ENCODE data around the gene NFILZ.
A peak's percentile ranks its signal among the peaks of the same experiment; 100 is the strongest.

Gene NFILZ

GRCh38 chr19:8655340-8655709, 24.9 kb downstream of the NFILZ start:
- no peaks in the 10 kb centered on the region for H3K27me3 ChIP-seq (ENCODE audit: insufficient read depth, low read length, poor library complexity, severe bottlenecking)
- H4K20me1 ChIP-seq (ENCODE audit: insufficient read depth, low read length, poor library complexity, severe bottlenecking) = no peaks in the 10 kb centered on the region
- no peaks in the 10 kb centered on the region for H3K9me2 ChIP-seq (replicated peaks; ENCODE audit: low read depth, low read length)
- peak overlapping the region; percentile 48 for H3K4me2 ChIP-seq (ENCODE audit: low read depth, low read length, poor library complexity, severe bottlenecking)
- H3K4me3 ChIP-seq (ENCODE audit: low read length, poor library complexity, severe bottlenecking) = no peak overlapping the region
- no peaks in the 10 kb centered on the region for H3F3A ChIP-seq (ENCODE audit: low read depth)
- H2AFZ ChIP-seq (ENCODE audit: low read length) = no peak overlapping the region
- TF ChIP-seq EZH2phosphoT487 (IDR thresholded peaks at IDR 0.05; ENCODE audit: borderline replicate concordance) = no peak
- TF ChIP-seq CTCF (conservative IDR thresholded peaks at IDR 0.05; ENCODE audit: low read length) = no peak
- H3K9ac ChIP-seq (ENCODE audit: low read depth, low read length, poor library complexity, severe bottlenecking) = no peak overlapping the region
- no peaks in the 10 kb centered on the region for H3K9me3 ChIP-seq (ENCODE audit: insufficient read depth, low read depth, low read length)
- no peaks in the 10 kb centered on the region for H3K36me3 ChIP-seq (ENCODE audit: insufficient read depth, low read length)
- peaks cover 30% of the 10 kb centered on the region for H3K4me1 ChIP-seq (ENCODE audit: insufficient read depth, low read length, poor library complexity, severe bottlenecking)
- no peaks in the 10 kb centered on the region for H3K79me2 ChIP-seq (ENCODE audit: insufficient read depth, low read length)

- H3K36me3 ChIP-seq (ENCODE audit: insufficient read depth, low read length) = no peaks in the 10 kb centered on the region
- TF ChIP-seq EZH2phosphoT487 (IDR thresholded peaks at IDR 0.05; ENCODE audit: borderline replicate concordance) = no peak
- no peak for TF ChIP-seq CTCF (conservative IDR thresholded peaks at IDR 0.05; ENCODE audit: low read length)
- H4K20me1 ChIP-seq (ENCODE audit: insufficient read depth, low read length, poor library complexity, severe bottlenecking) = no peaks in the 10 kb centered on the region
- H3K9me3 ChIP-seq (ENCODE audit: insufficient read depth, low read depth, low read length) = no peaks in the 10 kb centered on the region
- no peaks in the 10 kb centered on the region for H3K79me2 ChIP-seq (ENCODE audit: insufficient read depth, low read length)
- H3K4me3 ChIP-seq (ENCODE audit: low read length, poor library complexity, severe bottlenecking) = no peak overlapping the region
- no peak overlapping the region for H3K4me2 ChIP-seq (ENCODE audit: low read depth, low read length, poor library complexity, severe bottlenecking)
- H3K9ac ChIP-seq (ENCODE audit: low read depth, low read length, poor library complexity, severe bottlenecking) = no peak overlapping the region
- no peaks in the 10 kb centered on the region for H3F3A ChIP-seq (ENCODE audit: low read depth)
- H3K9me2 ChIP-seq (replicated peaks; ENCODE audit: low read depth, low read length) = no peaks in the 10 kb centered on the region
- H3K4me1 ChIP-seq (ENCODE audit: insufficient read depth, low read length, poor library complexity, severe bottlenecking) = peaks cover 33% of the 10 kb centered on the region
- H3K27me3 ChIP-seq (ENCODE audit: insufficient read depth, low read length, poor library complexity, severe bottlenecking) = no peaks in the 10 kb centered on the region
- H2AFZ ChIP-seq (ENCODE audit: low read length) = no peak overlapping the region
These were observed 27.4 kb downstream of the NFILZ start for GRCh38 chr19:8657869-8658268.

- no peaks in the 10 kb centered on the region for H3K79me2 ChIP-seq (ENCODE audit: insufficient read depth, low read length)
- TF ChIP-seq CTCF (conservative IDR thresholded peaks at IDR 0.05; ENCODE audit: low read length) (no peak), EZH2phosphoT487 (IDR thresholded peaks at IDR 0.05; ENCODE audit: borderline replicate concordance) (no peak)
- no peaks in the 10 kb centered on the region for H3F3A ChIP-seq (ENCODE audit: low read depth)
- no peak overlapping the region for H3K4me3 ChIP-seq (ENCODE audit: low read length, poor library complexity, severe bottlenecking)
- peaks cover 50% of the 10 kb centered on the region for H3K4me1 ChIP-seq (ENCODE audit: insufficient read depth, low read length, poor library complexity, severe bottlenecking)
- H3K36me3 ChIP-seq (ENCODE audit: insufficient read depth, low read length) = no peaks in the 10 kb centered on the region
- H3K4me2 ChIP-seq (ENCODE audit: low read depth, low read length, poor library complexity, severe bottlenecking) = peak overlapping the region; percentile 4
- H3K9ac ChIP-seq (ENCODE audit: low read depth, low read length, poor library complexity, severe bottlenecking) = peak overlapping the region; percentile 18
- no peak overlapping the region for H2AFZ ChIP-seq (ENCODE audit: low read length)
- H3K9me2 ChIP-seq (replicated peaks; ENCODE audit: low read depth, low read length) = no peaks in the 10 kb centered on the region
- H3K9me3 ChIP-seq (ENCODE audit: insufficient read depth, low read depth, low read length) = no peaks in the 10 kb centered on the region
- no peaks in the 10 kb centered on the region for H4K20me1 ChIP-seq (ENCODE audit: insufficient read depth, low read length, poor library complexity, severe bottlenecking)
- no peaks in the 10 kb centered on the region for H3K27me3 ChIP-seq (ENCODE audit: insufficient read depth, low read length, poor library complexity, severe bottlenecking)
These were observed 29.5 kb downstream of the NFILZ start for GRCh38 chr19:8659905-8660304.
